CD4-positive, alpha-beta T cell treated with Interferon gamma for 1 hour (primary cell): Measurements from ENCODE around the gene ZNF326.
"Not testable (repeated sequence)": the region's sequence is repeated elsewhere in the genome, so short reads cannot be mapped to it uniquely, and the experiment has no call there.

ENCODE experiments used
- DNase-seq: peaks from one replicate; pipeline ENCODE4 v3.0.0-alpha.2; 2020

ZNF326 gene

GRCh38 chr1:89966656-89967055 is 28.3 kb upstream of the ZNF326 start:
- no peak for DNase-seq

- DNase-seq = no peak
Observed at GRCh38 chr1:89971600-89971999, 23.3 kb upstream of the ZNF326 start.

DNA sequence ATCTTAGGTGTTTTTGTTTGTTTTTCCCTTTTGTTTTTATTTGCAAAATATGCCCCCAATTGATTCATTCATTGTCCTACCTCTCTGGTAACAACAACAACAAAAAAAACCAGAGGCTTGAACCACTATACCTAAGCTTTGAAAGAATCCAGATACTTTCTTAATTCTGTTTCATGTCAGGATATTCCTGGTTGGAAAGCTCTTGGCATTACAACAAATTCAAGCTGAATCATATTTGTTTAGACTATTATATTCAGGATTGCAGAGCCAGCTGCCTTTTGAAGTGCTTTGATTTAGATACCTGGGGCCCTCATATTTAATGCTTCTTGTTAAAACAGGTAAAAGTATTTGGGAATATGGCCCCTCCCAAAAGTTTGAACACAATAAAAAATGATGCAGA is 22.9 kb upstream of the ZNF326 start:
- DNase-seq = no peak

GRCh38 chr1:89973471-89974127 is 21.3 kb upstream of the ZNF326 start:
- DNase-seq = no peak

DNA sequence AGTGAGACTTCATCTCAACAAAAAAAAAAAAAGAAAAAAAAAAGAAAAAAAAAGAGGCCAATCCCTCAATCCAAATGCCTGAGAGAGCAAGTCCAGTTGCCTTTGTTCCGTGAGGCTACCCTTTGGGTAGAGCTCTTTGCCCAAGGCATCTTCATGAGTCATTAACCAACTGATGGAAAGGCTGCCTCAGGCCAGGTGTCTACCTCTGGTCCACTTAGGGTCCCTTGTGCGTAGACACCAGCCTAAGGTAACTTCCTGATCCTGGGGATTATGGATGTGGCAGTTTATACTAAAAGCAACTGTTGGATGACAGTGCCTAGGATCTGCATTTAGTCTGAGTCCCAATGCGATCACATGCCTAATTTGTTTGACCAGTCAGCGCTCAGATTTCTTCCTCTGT is 20.7 kb upstream of the ZNF326 start:
- DNase-seq = no peak

- DNase-seq = no peak
Observed at GRCh38 chr1:89974696-89975470, 20.0 kb upstream of the ZNF326 start.

DNA sequence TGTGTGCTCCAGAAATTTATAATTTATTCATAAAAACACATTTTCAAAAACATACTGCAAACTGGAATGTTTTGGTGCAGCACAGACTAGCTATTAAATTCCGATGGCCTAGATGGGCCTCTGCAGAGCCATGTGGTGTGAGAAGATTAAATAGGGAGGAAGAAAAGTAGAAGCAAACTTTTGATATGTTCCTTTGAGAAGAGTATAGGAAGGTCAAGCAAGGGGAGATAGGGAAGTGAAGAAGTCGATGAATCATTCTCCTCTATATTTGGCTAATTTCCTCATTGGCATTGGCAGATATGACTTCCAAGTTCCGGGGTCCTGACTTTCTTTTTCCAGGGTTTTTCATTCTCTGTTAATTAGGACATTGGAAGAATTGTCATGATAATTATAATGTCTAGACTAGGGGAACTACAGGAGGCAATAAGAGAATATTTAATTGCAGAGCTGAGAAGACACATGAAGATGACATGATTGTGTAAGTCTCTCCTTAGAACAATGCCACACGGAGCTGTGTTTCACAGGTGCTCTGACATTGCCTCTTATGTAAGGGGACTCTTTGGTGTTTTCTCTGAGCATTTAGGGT is 19.3 kb upstream of the ZNF326 start:
- no peak for DNase-seq

GRCh38 chr1:89978755-89979154 is 16.2 kb upstream of the ZNF326 start:
- no peak for DNase-seq

DNA sequence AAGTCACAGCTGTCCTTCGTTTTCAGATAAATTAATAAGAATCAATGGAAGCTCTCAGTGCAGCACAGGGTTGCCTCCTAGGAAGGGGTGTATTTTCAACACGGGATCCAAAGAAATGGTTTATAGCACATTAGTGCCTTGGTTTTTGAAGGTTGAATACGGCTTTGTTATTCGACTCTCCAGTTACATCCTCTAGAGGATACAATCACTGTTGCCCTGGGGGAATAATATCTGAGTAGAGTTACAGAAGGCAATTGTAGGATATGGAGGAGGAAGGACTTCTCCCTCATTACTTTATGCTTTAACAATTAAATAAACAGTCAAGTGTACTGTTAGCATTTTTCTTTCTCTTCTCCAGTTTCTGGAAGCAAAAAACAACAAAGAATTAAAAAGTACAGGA is 14.3 kb upstream of the ZNF326 start:
- DNase-seq = no peak

GRCh38 chr1:89982846-89983245 is 12.1 kb upstream of the ZNF326 start:
- DNase-seq = not testable (repeated sequence)

- DNase-seq = not testable (repeated sequence)
Observed at GRCh38 chr1:89984564-89985116, 10.3 kb upstream of the ZNF326 start.

DNA sequence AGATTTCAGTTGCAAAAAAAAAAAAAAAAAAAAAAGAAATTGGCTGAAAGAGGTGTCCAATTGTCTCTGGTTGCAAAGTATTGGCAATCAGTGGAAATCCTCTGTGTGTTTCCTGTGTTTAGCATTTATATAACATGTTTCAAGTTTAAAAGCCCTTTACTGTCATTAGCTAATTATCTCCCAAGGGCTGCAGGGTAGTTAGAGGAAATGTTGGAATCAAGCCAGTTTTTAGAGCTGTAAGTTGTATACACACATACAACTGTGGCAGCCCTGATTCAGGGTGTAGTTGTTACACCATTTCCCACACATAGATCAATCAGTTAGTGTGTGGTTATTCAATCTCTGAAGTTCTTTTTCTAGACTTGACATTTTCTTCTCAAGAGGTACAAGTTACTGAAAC is 8.9 kb upstream of the ZNF326 start:
- no peak for DNase-seq

GRCh38 chr1:89987159-89987819 is 7.6 kb upstream of the ZNF326 start:
- peak; percentile 27 for DNase-seq

DNA sequence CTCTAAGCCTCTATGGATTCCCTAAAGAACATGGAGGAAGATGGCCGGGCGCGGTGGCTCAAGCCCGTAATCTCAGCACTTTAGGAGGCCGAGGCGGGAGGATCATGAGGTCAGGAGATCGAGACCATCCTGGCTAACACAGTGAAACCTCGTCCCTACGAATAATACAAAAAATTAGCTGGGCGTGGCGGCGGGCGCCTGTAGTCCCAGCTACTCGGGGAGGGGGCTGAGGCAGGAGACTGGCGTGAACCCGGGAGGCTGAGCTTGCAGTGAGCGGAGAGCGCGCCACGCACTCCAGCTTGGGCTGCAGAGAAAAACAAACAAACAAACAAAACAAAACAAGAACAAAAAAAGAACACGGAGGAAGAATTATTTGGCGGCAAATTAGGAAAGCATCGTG is 5.8 kb upstream of the ZNF326 start:
- no peak for DNase-seq

- DNase-seq = no peak
Observed at GRCh38 chr1:89989799-89990198, 5.1 kb upstream of the ZNF326 start.

- DNase-seq = no peak
Observed at GRCh38 chr1:89990976-89991831, 3.7 kb upstream of the ZNF326 start.

- no peak for DNase-seq
Observed at GRCh38 chr1:89993541-89993940, 1.4 kb upstream of the ZNF326 start.

GRCh38 chr1:89994231-89994804 is 592 bp upstream of the ZNF326 start:
- DNase-seq = no peak

DNA sequence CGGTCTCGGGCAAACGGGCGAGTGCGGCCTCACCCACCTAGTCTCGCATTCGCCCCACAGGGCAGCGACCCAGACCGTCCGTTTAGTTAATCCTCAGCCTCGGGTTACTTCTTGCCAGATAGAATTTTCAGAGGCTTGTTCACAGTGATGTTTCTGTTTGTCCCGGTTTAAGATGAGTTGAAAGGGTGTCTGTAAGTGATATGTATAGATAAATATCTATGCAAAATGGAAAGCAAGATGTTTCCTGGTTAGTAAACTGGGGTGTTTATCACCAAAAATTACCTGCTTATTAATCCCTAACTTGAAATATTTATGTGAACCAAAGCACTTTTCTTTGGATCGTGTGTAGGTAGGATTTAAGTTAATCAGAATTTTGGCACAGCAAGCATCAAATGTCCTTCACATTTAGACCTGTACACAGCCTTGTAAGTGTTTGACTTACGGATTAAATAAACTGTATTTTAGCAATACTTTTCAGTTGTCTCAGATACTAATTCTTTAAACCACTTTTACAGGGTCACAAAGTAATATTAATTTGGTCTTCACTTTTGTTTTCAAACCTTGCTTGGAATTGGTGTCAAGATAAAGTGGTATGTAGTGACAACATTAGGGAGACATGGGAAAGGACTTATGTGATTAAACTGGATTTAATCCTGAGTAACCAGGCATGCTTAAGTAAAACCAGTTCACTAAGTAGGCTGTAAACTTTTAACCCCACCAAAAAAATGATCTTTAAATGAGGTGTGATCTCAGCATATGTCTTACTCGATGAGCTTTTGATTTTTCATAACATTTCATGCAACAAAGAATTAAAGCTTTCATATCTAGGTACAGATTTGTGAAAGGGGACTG is 914 bp downstream of the ZNF326 start:
- no peak for DNase-seq

DNA sequence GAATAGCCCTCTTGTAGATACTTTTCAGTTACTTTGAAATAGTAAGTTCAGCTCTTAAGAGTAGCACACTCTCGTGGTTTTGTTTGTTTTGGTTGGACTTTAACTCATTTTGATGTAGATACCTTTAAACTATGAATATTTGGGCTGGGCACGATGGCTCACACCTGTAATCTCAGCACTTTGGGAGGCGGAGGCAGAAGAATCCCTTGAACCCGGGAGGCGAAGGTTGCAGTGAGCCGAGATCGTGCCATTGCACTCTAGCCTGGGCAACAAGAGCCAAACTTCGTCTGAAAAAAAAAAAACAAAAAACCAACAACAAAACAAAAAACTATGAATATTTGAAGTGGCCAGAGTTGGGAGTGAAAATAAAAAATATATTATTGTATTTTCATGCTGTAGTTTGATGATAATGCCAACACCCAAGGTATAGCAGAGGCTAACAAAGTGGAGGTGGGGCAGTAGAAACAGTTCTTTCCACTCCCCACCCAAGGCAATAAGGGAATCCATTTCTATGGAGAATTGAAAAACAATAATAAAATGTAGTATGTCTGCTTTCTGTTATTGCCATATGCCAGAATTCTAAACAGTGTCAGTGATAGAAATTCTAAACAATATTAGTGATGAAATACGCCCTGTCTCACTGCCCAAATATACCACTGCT is 1.7 kb downstream of the ZNF326 start:
- DNase-seq = no peak
